Dedifferentiated amniotic fluid mesenchymal stem cell (primary cell): ENCODE measurements around the gene OR56B1.
"Not testable (repeated sequence)": the region's sequence is repeated elsewhere in the genome, so short reads cannot be mapped to it uniquely, and the experiment has no call there.

ENCODE experiments used
- DNase-seq: peaks from one replicate; pipeline ENCODE4 v3.0.0-alpha.2; 2016; ENCODE audit errors: extremely low spot score

OR56B1 gene

GRCh38 chr11:5736396-5736795 lies at the start of gene OR56B1:
TSS of gene OR56B1 (plus strand) at chr11:5736448. CDS start at chr11:5736517, 69 bp downstream.
- no peak for DNase-seq

- no peak for DNase-seq
Measured at GRCh38 chr11:5688482-5688881, 47.8 kb upstream of the OR56B1 start.

DNA sequence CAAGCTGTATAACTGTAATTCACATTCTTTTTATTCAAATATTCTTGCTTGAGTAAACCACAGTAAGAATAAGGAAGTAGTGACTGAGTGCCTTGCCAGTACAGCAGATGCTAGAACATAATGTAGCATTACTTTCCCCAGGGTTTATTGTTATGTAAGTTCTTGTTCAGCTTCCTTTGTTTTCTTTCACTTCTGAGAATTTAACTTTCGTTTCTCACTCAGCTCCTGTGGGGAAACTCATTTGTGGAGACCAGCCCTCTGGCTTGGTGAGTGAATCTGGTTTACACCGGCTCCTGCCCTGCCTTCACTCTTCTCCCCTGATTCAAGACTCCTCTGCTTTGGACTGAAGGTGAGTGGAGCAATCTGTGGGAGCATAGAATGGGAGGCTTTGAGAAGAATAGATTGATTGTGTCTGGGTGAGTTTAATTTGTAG lies 46.7 kb upstream of the OR56B1 start, which contains the start of gene TRIM22:
TSS of gene TRIM22 (plus strand) at position 240 of the 433 bp plus-strand sequence. CDS start 6,443 bp downstream, outside the sequence.
- DNase-seq, result peak; percentile 49

- DNase-seq, result no peak
Measured at GRCh38 chr11:5690216-5690615, 46.0 kb upstream of the OR56B1 start.

GRCh38 chr11:5690736-5691135 lies 45.5 kb upstream of the OR56B1 start:
- no peak for DNase-seq

DNA sequence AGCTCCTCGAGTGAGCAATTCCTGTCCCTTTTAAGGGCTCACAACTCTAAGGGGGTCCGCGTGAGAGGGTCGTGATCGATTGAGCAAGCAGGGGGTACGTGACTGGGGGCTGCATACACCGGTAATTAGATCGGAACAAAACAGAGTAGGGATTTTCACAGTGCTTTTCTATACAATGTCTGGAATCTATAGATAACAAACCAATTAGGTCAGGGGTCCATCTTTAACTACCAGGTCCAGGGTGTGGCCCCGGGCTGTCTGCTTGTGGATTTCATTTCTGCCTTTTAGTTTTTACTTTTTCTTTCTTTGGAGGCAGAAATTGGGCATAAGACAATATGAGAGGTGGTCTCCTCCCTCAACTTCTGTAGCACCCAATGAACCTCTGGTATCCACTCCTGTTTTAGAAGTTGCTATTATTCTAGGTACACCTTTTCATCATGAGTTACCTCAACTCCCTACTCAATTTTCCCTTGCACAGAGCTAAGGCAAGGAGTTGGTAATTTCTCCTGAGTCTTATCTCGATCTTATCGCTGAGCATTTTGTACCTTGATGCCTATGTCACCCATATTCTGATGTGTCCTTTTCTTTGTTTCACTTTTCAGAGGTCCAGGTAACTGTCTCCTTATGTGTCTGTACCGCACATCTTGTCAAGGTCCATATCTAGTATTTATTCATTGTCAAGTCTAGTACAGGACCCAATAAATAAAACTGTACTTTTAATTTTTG lies 44.8 kb upstream of the OR56B1 start:
- not testable (repeated sequence) for DNase-seq

DNA sequence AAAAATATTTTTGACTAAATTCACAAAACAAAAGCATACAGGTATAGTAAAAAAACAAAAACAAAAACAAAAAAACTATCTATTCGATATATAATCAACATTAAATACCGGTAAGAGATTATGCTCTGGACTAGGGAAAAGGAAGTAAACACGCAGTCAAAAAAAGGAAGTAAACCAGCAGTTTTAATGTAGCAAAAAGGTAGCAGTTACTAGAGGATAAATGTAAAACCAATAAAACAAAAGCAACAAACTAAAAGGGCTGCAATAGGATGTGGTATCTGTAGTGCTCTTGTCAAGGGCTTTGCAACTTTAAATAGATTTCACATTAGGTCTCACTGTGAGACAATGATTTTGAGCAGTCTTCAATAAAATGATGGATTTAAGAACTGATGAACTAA lies 44.3 kb upstream of the OR56B1 start:
- no peak for DNase-seq

GRCh38 chr11:5694642-5695041 lies 41.6 kb upstream of the OR56B1 start:
- DNase-seq, result no peak

DNA sequence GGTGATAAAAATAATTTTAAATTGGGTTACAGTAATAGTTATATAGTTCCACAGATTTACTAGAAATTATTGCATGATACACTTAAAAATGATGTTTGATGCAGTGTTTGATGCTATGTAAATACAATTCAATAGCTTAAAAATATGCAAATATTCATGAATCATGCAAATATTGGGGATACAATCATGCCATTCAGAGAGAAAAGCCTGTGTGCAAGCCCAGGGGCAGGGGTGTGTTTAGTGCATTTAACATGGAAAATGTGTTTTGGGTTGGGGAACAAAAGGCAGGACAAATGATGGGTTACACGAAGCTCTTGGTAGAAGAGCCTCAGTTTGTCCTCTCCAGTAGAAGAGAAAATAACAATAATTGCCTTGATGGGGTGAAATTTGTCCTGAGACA lies 40.7 kb upstream of the OR56B1 start:
- no peak for DNase-seq

GRCh38 chr11:5696210-5696609 lies 40.0 kb upstream of the OR56B1 start:
- no peak for DNase-seq

DNA sequence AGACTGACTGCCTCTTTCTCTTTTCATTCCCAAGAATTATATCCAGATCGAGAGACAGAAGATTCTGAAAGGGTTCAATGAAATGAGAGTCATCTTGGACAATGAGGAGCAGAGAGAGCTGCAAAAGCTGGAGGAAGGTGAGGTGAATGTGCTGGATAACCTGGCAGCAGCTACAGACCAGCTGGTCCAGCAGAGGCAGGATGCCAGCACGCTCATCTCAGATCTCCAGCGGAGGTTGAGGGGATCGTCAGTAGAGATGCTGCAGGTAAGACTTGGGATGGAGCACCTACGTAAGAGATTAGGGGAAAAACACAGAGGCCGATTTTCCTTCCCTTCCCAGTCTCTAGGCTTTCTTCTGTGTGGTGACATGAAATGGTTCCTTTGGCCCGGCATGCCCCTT lies 38.0 kb upstream of the OR56B1 start:
- DNase-seq, result no peak

GRCh38 chr11:5700421-5701054 lies 35.7 kb upstream of the OR56B1 start:
- no peak for DNase-seq

GRCh38 chr11:5701055-5701577 lies 35.1 kb upstream of the OR56B1 start:
- no peak for DNase-seq

DNA sequence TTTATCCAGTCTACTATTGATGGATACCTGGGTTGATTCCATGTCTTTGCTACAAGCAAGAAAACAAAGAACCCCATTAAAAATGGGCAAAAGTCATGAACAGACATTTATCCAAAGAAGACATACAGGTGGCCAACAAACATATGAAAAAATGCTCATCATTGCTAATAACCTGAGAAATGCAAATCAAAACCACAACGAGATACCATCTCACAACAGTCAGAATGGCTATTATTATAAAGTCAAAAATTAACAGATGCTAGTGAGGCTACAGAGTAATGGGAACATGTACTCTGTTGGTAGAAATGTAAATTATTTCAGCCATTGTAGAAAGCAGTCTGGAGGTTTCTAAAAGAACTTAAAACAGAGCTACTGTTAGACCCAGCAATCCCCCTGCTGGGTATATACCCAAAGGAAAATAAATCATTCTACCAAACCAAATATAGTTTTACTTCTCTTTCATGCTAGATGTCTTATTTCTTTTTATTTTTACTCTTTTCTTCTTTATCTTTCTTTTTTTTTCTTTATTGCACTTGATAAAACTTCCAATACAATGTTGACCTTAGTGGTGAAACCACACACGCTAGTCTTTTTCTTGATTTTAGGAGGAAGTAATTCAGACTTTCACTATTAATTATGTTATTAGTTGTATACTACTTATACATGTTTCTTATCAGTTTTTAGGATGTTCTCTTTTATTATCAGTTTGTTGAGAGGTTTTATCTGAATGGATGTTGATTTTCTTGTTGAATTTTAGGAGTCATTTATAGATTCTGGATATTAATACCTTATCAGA lies 32.3 kb upstream of the OR56B1 start:
- DNase-seq, result no peak

GRCh38 chr11:5705688-5706087 lies 30.6 kb upstream of the OR56B1 start:
- DNase-seq, result no peak

DNA sequence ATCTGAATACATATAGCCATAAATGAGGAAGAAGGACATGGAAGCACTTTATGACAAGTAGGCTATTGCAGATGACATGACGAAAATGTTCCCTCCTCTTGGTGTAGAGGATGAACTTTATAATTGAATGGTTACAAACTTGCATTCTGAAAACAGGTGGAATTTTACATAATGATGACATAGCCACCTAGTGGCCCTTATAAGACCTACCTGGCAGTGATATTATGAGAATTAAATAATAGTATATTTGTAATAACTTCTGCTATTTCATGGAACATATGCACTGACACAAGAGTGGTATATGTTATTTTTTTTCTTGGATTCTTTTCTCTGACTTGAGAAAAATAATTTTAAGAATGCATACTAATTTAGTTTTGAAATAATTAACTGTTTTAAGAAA lies 23.7 kb upstream of the OR56B1 start:
- no peak for DNase-seq

GRCh38 chr11:5713695-5714094 lies 22.6 kb upstream of the OR56B1 start:
- no peak for DNase-seq

DNA sequence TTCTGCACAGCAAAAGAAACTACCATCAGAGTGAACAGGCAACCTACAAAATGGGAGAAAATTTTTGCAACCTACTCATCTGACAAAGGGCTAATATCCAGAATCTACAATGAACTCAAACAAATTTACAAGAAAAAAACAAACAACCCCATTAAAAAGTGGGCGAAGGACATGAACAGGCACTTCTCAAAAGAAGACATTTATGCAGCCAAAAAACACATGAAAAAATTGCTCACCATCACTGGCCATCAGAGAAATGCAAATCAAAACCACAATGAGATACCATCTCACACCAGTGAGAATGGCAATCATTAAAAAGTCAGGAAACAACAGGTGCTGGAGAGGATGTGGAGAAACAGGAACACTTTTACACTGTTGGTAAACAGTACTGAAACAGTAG lies 19.7 kb upstream of the OR56B1 start:
- DNase-seq, result not testable (repeated sequence)

GRCh38 chr11:5719703-5720495 lies 16.3 kb upstream of the OR56B1 start:
- no peak for DNase-seq

DNA sequence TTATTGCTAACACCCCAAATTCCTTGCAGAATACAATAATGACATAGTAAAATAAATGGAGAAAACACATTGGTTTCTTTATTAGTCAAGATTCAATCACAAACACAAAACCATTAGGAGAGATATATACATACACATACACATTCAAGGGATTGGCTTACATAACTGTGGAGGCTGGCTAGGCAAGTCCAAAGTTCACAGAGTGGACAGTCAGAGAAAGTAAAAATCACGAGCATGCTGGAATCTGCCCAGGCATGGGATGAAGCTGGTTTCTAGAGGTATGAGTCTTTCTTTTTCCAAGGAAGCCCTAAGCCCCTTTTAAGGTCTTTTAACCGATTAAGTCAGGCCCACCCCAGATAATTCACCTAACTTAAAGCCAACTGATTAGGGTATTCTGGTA lies 13.6 kb upstream of the OR56B1 start:
- no peak for DNase-seq

- DNase-seq, result no peak
Measured at GRCh38 chr11:5726351-5726750, 9.9 kb upstream of the OR56B1 start.

- no peak for DNase-seq
Measured at GRCh38 chr11:5727691-5728090, 8.6 kb upstream of the OR56B1 start.
